GM12878 (cell line): ENCODE results near the gene PNMA6E. TPM values are rescaled to one million over a fixed set of nuclear protein-coding genes. Genes with fewer than 3 reads are reported as not detected.

Experiments used
- ATAC-seq: fragments of 200-7000 bp; cut with Tn5 transposase; 3 replicates; pipeline ENCODE4 v1.9.1; 2020; ENCODE audit warnings: mild to moderate bottlenecking, moderate library complexity
- BruUV-seq: library from RNA; stranded (reverse); fragments of 400-500 nt; replicated peaks from 2 replicates; lab custom pipeline; 2021; lab: Mats Ljungman, UMichigan
- CTCF ChIA-PET: fragments of 300-600 bp; sonication (Branson Sonifier 250); formaldehyde crosslinking; extraction: SDS; loops from one replicate; lab custom pipeline; 2021; ENCODE audit warnings: inconsistent platforms; lab: Yijun Ruan, JAX
- POLR2A ChIA-PET: fragments of 350-600 bp; formaldehyde crosslinking; extraction: SDS; loops from one replicate; lab custom pipeline; 2021; ENCODE audit warnings: inconsistent platforms; lab: Charles Lee
- RAD21 ChIA-PET: fragments of 300-600 bp; sonication (Branson Sonifier 250); formaldehyde crosslinking; loops from one replicate; lab custom pipeline; 2023; ENCODE audit warnings: antibody characterized with exemption; ENCODE audit not compliant: unreplicated experiment; lab: Charles Lee
- SMC1A ChIA-PET: fragments of 300-600 bp; sonication (Branson Sonifier 250); formaldehyde crosslinking; loops from one replicate; lab custom pipeline; 2023; ENCODE audit not compliant: unreplicated experiment, uncharacterized antibody; lab: Charles Lee
- DNase-seq: peaks from one replicate; pipeline ENCODE4 v3.0.0-alpha.2; 2011; ENCODE audit warnings: low read depth, low spot score
- FAIRE-seq: peaks from 3 replicates; lab custom pipeline; 2011; peaks lifted over from hg19 to GRCh38; lab: Jason Lieb, UNC
- H2AFZ ChIP-seq: 2 replicates; pipeline ENCODE4 v1.6.0; 2011; ENCODE audit warnings: low read depth, low read length, control low read depth; ENCODE audit not compliant: control insufficient read depth
- H3K27ac ChIP-seq: 2 replicates; pipeline ENCODE4 v1.5.1; 2011; ENCODE audit warnings: control low read depth; ENCODE audit not compliant: control insufficient read depth, insufficient read depth
- H3K27me3 ChIP-seq, 2 experiments: replicated peaks in 1 of 2; 2 replicates each; pipeline versions ENCODE4 v1.6.0 to v1.6.1; 2011; ENCODE audit warnings: low read length in 1 of 2; ENCODE audit not compliant: control insufficient read depth in 2 of 2, insufficient read depth in 2 of 2
- H3K36me3 ChIP-seq, 2 experiments: 2 replicates each; pipeline ENCODE4 v1.5.1; 2011; ENCODE audit warnings: low read length in 1 of 2; ENCODE audit not compliant: control insufficient read depth in 2 of 2, insufficient read depth in 2 of 2
- H3K4me1 ChIP-seq: 2 replicates; pipeline ENCODE4 v1.6.1; 2011; ENCODE audit warnings: mild to moderate bottlenecking, low read length, moderate library complexity, mixed read lengths; ENCODE audit not compliant: control insufficient read depth, insufficient read depth
- H3K4me2 ChIP-seq: 2 replicates; pipeline ENCODE4 v1.6.0; 2011; ENCODE audit warnings: control low read depth; ENCODE audit not compliant: control insufficient read depth, insufficient read depth
- H3K4me3 ChIP-seq: fragments of 200-600 bp; sonication (generic); 2 replicates; pipeline ENCODE4 v1.5.1; 2016
- H3K79me2 ChIP-seq: 2 replicates; pipeline ENCODE4 v1.6.0; 2011; ENCODE audit warnings: low read length; ENCODE audit not compliant: control insufficient read depth, insufficient read depth
- H3K9ac ChIP-seq: 2 replicates; pipeline ENCODE4 v1.8.0; 2011; ENCODE audit warnings: low read length, control low read depth, mixed read lengths; ENCODE audit not compliant: control insufficient read depth, insufficient read depth
- H3K9me3 ChIP-seq: replicated peaks from 3 replicates; pipeline ENCODE4 v1.5.1; 2011; ENCODE audit warnings: mild to moderate bottlenecking, low read length; ENCODE audit not compliant: control insufficient read depth, insufficient read depth
- H4K20me1 ChIP-seq: 2 replicates; pipeline ENCODE4 v1.6.0; 2011; ENCODE audit not compliant: control insufficient read depth, insufficient read depth
- BMI1 ChIP-seq: fragments of 450-650 bp; IDR thresholded peaks from 2 replicates; pipeline ENCODE4 v1.6.1; 2016; ENCODE audit warnings: mild to moderate bottlenecking, moderate library complexity, borderline replicate concordance
- CBX3 ChIP-seq: fragments of 200-600 bp; sonication (generic); IDR thresholded peaks from 2 replicates; pipeline ENCODE4 v1.6.1; 2016; ENCODE audit warnings: low read depth, borderline replicate concordance
- CREM ChIP-seq: IDR thresholded peaks from 2 replicates; pipeline ENCODE4 v1.6.1; 2014; ENCODE audit warnings: antibody characterized with exemption, low read depth
- GABPA ChIP-seq: IDR thresholded peaks from 2 replicates; pipeline ENCODE4 v1.6.1; 2014; ENCODE audit warnings: antibody characterized with exemption, low read depth, mild to moderate bottlenecking, inconsistent platforms
- GATAD2B ChIP-seq: fragments of 450-650 bp; conservative IDR thresholded peaks from 2 replicates; pipeline ENCODE4 v1.6.1; 2017; ENCODE audit warnings: low read depth, mild to moderate bottlenecking, moderate library complexity
- MXI1 ChIP-seq: fragments of 150-350 bp; IDR thresholded peaks from 2 replicates; pipeline ENCODE4 v1.6.1; 2011; ENCODE audit warnings: low read depth, mild to moderate bottlenecking, inconsistent platforms, low read length, improper control_type of control experiment
- NR2C1 ChIP-seq: fragments of 450-650 bp; IDR thresholded peaks from 2 replicates; pipeline ENCODE4 v1.6.1; 2017; ENCODE audit warnings: antibody characterized with exemption, mild to moderate bottlenecking, moderate library complexity
- NR2C2 ChIP-seq: IDR thresholded peaks from 2 replicates; pipeline ENCODE4 v1.6.1; 2011; ENCODE audit warnings: borderline replicate concordance, low read depth; ENCODE audit not compliant: control insufficient read depth, insufficient read length
- RB1 ChIP-seq: fragments of 450-650 bp; formaldehyde crosslinking; IDR thresholded peaks from 2 replicates; pipeline ENCODE4 v1.6.1; 2017; ENCODE audit warnings: mild to moderate bottlenecking, borderline replicate concordance
- RELA ChIP-seq: fragments of 450-650 bp; IDR thresholded peaks from 2 replicates; pipeline ENCODE4 v1.8.0; 2014; ENCODE audit warnings: borderline replicate concordance; ENCODE audit not compliant: partially characterized antibody
- SIN3A ChIP-seq: IDR thresholded peaks from 2 replicates; pipeline ENCODE4 v1.6.1; 2012; ENCODE audit warnings: low read depth, low read length, improper control_type of control experiment
- SKIL ChIP-seq: fragments of 450-650 bp; IDR thresholded peaks from 2 replicates; pipeline ENCODE4 v1.6.1; 2017; ENCODE audit warnings: mild to moderate bottlenecking, low read depth, inconsistent platforms; ENCODE audit not compliant: poor library complexity, severe bottlenecking
- SUPT20H ChIP-seq: IDR thresholded peaks from 2 replicates; pipeline ENCODE4 v1.6.1; 2011; ENCODE audit warnings: low read depth, mild to moderate bottlenecking, low read length, moderate library complexity, borderline replicate concordance; ENCODE audit not compliant: control insufficient read depth
- TCF3 ChIP-seq: IDR thresholded peaks from 2 replicates; pipeline ENCODE4 v1.6.1; 2012; ENCODE audit warnings: low read depth, mild to moderate bottlenecking, low read length, borderline replicate concordance; ENCODE audit not compliant: insufficient read depth
- ZBTB33 ChIP-seq: fragments of 450-650 bp; IDR thresholded peaks from 2 replicates; pipeline ENCODE4 v1.6.1; 2017; ENCODE audit warnings: mild to moderate bottlenecking
- WGBS: methylation state at CpG from one replicate; pipeline ENCODE4 v1.1.6; 2016; ENCODE audit warnings: low lambda C conversion rate; ENCODE audit not compliant: insufficient replicate concordance, insufficient coverage; ENCODE audit errors: missing lambda C conversion rate; 5-methylcytosine and 5-hydroxymethylcytosine counted together
- in situ Hi-C: fragments of 300-500 bp; cut with MboI; formaldehyde crosslinking; loops from 9 replicates; pipeline ENCODE4 v1.14.3; 2018; ENCODE audit warnings: mixed read lengths
- intact Hi-C: fragments of 100-400 bp; cut with micrococcal nuclease; formaldehyde crosslinking; loops from one replicate; pipeline ENCODE4 v1.14.2; 2022; ENCODE audit not compliant: unreplicated experiment
- polyA plus RNA-seq, 11 experiments: library from polyadenylated mRNA; depleted of rRNA in 4 of 11; unstranded in 6 of 11; stranded (reverse) in 5 of 11; fragments of >200 nt; fragmentation: Nextera tagmentation in 4 of 11; fragmentation: Illumina TruSeq in 1 of 11; extraction: Ambion mirVana in 4 of 11; extraction: Trizol in 1 of 11; gene quantifications; 1 replicate in 1 of 11; 2 replicates in 10 of 11; pipeline versions ENCODE4 v1.2.1 to v1.2.3, GENCODE V29; 2011 to 2016; ENCODE audit warnings: inconsistent platforms in 2 of 11, missing spikeins in 2 of 11, low read depth in 1 of 11
- total RNA-seq, 4 experiments: library from RNA; depleted of rRNA in 3 of 4; stranded (reverse); fragments of >200 nt in 3 of 4; fragmentation: Illumina TruSeq in 1 of 4; extraction: Trizol in 1 of 4; gene quantifications; 2 replicates each; pipeline versions ENCODE4 v1.2.1 to v1.2.3, GENCODE V29; 2013 to 2021
- TF ChIP-seq, protein P1 (sequence below): fragments of 450-650 bp; IDR thresholded peaks from 2 replicates; pipeline ENCODE4 v1.6.1; 2016; ENCODE audit warnings: mild to moderate bottlenecking
- TF ChIP-seq, protein P2 (sequence below): fragments of 450-650 bp; IDR thresholded peaks from 2 replicates; pipeline ENCODE4 v1.6.1; 2016; ENCODE audit warnings: mild to moderate bottlenecking

The PNMA6E gene
- total and polyA plus RNA-seq, 10 of the 15 experiments (the other 5 are each of a cell fraction or from before 2014, with no cell fraction given): not detected

GRCh38 chrX:153441981-153442380 is 40.8 kb upstream of the PNMA6E start:
- in situ Hi-C loops: no loop called here
- intact Hi-C loops: no loop called here
- no peaks in the 10 kb centered on the region; the same call in 2 of the 3 replicates for H3K9me3 ChIP-seq
- no peaks in the 10 kb centered on the region for H3K79me2 ChIP-seq
- H3K36me3 ChIP-seq: no peaks in the 10 kb centered on the region
- FAIRE-seq (no peak), DNase-seq (no peak), ATAC-seq (no peak)
- no peak overlapping the region for H2AFZ ChIP-seq
- ChIA-PET POLR2A (no interaction called here), CTCF (no interaction called here), SMC1A (no interaction called here), RAD21 (no interaction called here)
- no peak overlapping the region for H3K4me3 ChIP-seq
- no peak overlapping the region for H3K9ac ChIP-seq
- H3K27ac ChIP-seq: no peak overlapping the region
- no peak overlapping the region for H3K4me2 ChIP-seq
- H3K4me1 ChIP-seq: no peaks in the 10 kb centered on the region
- no TSS peak for BruUV-seq
- 63% methylated on average over 9 of the region's 9 CpGs for WGBS
- no peaks in the 10 kb centered on the region for H4K20me1 ChIP-seq
- no peaks in the 10 kb centered on the region for H3K27me3 ChIP-seq
- TF ChIP-seq CREM: no peak
- no peak for TF ChIP-seq GATAD2B
- no peak for TF ChIP-seq NR2C1
- TF ChIP-seq SIN3A: no peak
- no peak for TF ChIP-seq SUPT20H
- TF ChIP-seq NR2C2: no peak
- no peak for TF ChIP-seq TCF3
- TF ChIP-seq SKIL: no peak
- no peak for TF ChIP-seq GABPA
- TF ChIP-seq, protein P1, sequence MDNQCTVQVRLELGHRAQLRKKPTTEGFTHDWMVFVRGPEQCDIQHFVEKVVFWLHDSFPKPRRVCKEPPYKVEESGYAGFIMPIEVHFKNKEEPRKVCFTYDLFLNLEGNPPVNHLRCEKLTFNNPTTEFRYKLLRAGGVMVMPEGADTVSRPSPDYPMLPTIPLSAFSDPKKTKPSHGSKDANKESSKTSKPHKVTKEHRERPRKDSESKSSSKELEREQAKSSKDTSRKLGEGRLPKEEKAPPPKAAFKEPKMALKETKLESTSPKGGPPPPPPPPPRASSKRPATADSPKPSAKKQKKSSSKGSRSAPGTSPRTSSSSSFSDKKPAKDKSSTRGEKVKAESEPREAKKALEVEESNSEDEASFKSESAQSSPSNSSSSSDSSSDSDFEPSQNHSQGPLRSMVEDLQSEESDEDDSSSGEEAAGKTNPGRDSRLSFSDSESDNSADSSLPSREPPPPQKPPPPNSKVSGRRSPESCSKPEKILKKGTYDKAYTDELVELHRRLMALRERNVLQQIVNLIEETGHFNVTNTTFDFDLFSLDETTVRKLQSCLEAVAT: no peak
- no peak for TF ChIP-seq RB1
- no peak for TF ChIP-seq RELA
- no peak for TF ChIP-seq ZBTB33
- no peak for TF ChIP-seq CBX3
- TF ChIP-seq, protein P2, sequence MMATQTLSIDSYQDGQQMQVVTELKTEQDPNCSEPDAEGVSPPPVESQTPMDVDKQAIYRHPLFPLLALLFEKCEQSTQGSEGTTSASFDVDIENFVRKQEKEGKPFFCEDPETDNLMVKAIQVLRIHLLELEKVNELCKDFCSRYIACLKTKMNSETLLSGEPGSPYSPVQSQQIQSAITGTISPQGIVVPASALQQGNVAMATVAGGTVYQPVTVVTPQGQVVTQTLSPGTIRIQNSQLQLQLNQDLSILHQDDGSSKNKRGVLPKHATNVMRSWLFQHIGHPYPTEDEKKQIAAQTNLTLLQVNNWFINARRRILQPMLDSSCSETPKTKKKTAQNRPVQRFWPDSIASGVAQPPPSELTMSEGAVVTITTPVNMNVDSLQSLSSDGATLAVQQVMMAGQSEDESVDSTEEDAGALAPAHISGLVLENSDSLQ: no peak
- no peak for TF ChIP-seq BMI1
- TF ChIP-seq MXI1: no peak
